ENCODE results near the gene ZCWPW2.

Gene ZCWPW2, protein sequence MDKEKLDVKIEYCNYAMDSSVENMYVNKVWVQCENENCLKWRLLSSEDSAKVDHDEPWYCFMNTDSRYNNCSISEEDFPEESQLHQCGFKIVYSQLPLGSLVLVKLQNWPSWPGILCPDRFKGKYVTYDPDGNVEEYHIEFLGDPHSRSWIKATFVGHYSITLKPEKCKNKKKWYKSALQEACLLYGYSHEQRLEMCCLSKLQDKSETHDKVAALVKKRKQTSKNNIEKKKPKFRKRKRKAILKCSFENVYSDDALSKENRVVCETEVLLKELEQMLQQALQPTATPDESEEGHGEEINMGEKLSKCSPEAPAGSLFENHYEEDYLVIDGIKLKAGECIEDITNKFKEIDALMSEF

DNA sequence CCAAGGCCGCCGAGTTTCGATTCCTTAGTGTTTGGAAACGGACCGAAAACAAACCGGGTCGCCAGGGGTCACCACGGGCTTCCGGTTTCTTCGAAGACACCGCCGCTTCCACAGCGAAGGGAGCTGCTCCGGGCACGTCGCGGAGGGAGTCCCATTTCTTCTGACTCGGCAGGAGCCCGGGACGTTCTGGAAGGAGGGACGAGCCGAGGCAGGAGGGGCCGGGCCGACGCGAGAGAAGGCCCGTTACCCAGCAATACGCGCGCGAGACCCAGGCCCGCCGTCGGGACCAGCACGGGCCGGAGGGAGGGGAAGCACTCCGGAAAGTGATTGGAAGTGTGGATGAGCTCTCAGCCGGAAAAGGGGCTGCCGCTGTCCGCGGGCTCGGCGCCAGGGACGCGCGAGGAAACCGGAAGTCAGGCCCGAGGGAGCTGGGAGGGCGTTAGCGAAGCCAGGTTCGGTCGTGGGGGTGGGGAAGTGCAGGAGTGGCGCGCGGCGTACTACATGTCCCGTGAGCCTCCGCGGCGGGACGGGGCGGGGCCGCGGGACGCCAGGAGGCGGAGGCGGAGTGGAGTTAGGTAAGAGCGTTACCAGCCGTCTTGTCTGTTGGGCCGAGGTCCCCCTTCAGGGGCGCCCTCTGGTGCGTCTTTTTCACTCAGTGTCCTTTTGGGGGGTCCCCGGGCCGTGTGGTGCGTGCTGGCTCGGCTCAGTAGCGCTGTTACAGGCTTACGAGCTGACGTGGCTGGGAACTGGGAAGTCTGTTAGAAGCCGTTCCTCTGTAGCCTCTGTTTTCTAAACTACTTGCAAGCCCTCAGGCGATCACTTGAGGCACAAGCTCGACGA is at the start of gene ZCWPW2, which contains the start of gene AZI2:
Gene ZCWPW2, plus strand, starts transcription at position 93 of the 840 bp plus-strand sequence. CDS start 64,348 bp downstream, outside the sequence.
Gene AZI2, minus strand, starts transcription at position 196 of the 840 bp plus-strand sequence. CDS start 8,207 bp downstream, outside the sequence.
- peak; percentile 64 for TF ChIP-seq POLR2A (IDR thresholded peaks at IDR 0.05; ENCODE audit: extremely low read depth, insufficient read length)
- TF ChIP-seq, protein P1, sequence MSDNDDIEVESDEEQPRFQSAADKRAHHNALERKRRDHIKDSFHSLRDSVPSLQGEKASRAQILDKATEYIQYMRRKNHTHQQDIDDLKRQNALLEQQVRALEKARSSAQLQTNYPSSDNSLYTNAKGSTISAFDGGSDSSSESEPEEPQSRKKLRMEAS (IDR thresholded peaks at IDR 0.05; ENCODE audit: low read depth, low read length) = peak; percentile 23
- TF ChIP-seq, protein P2, sequence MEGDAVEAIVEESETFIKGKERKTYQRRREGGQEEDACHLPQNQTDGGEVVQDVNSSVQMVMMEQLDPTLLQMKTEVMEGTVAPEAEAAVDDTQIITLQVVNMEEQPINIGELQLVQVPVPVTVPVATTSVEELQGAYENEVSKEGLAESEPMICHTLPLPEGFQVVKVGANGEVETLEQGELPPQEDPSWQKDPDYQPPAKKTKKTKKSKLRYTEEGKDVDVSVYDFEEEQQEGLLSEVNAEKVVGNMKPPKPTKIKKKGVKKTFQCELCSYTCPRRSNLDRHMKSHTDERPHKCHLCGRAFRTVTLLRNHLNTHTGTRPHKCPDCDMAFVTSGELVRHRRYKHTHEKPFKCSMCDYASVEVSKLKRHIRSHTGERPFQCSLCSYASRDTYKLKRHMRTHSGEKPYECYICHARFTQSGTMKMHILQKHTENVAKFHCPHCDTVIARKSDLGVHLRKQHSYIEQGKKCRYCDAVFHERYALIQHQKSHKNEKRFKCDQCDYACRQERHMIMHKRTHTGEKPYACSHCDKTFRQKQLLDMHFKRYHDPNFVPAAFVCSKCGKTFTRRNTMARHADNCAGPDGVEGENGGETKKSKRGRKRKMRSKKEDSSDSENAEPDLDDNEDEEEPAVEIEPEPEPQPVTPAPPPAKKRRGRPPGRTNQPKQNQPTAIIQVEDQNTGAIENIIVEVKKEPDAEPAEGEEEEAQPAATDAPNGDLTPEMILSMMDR (IDR thresholded peaks at IDR 0.05; ENCODE audit: low read depth, low read length) = peak; percentile 9
- TF ChIP-seq MYC (IDR thresholded peaks at IDR 0.05; ENCODE audit: low read depth, low read length) = peak; percentile 72
- peak; percentile 96 for DNase-seq (ENCODE audit: low read depth)
- H3K4me3 ChIP-seq (ENCODE audit: low read depth, low read length) = peak within 1 kb of the TSS; percentile 81

DNA sequence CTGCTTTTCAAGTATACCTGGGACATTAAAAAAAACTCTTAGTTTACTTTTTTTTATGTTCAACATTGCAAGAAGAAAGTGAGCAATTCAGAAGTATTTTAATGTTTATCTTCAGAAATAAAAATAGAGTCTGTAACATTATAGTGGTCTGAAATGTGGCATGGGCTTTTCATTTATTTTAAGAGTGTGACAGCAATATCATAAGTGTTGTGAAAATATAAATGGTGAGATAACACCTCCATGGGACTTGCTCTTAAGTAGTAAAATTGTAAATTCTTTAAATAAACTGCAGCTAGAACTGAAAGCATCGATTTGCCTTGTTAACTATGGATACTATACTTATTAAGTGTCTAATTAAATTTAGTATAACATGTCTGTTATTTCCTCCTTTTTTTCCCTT is 48.8 kb upstream of the ZCWPW2 start:
- no peak for TF ChIP-seq MYC (IDR thresholded peaks at IDR 0.05; ENCODE audit: low read depth, low read length)
- no peak for TF ChIP-seq POLR2A (IDR thresholded peaks at IDR 0.05; ENCODE audit: extremely low read depth, insufficient read length)
- TF ChIP-seq, protein P1 (IDR thresholded peaks at IDR 0.05; ENCODE audit: low read depth, low read length) = no peak
- TF ChIP-seq, protein P2 (IDR thresholded peaks at IDR 0.05; ENCODE audit: low read depth, low read length) = no peak
- no peak for DNase-seq (ENCODE audit: low read depth)
- H3K4me3 ChIP-seq (ENCODE audit: low read depth, low read length) = no peak overlapping the region

DNA sequence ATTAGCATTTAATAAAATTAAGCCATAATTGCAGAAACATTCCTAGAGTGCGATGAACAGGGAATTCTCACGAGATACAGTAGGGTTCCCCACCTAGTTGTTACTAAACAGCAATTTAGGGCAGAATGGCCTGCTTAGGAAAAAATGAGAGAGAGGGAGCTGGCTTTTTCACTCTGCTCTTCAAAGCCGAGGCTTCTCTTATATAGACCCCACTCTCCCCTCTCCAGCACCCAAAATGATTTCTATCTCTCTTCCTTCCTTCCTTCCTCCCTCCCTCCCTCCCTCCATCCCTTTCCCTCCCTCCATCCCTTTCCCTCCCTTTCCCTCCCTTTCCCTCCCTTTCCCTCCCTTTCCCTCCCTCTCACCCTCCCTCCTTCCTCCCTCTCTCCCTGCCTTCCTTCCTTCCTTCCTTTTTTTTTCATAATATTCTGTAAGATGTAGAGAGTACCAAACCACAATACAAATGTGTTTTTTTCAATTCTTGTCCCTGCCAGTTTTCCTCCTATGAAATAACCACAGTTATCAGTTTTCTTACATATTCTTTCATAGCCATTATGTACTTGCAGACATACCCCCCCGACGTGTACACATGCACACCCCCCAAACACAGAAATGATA is 48.1 kb upstream of the ZCWPW2 start:
- no peak for DNase-seq (ENCODE audit: low read depth)
- H3K4me3 ChIP-seq (ENCODE audit: low read depth, low read length) = no peak overlapping the region
- TF ChIP-seq, protein P1 (IDR thresholded peaks at IDR 0.05; ENCODE audit: low read depth, low read length) = no peak
- TF ChIP-seq MYC (IDR thresholded peaks at IDR 0.05; ENCODE audit: low read depth, low read length) (no peak), POLR2A (IDR thresholded peaks at IDR 0.05; ENCODE audit: extremely low read depth, insufficient read length) (no peak)

DNA sequence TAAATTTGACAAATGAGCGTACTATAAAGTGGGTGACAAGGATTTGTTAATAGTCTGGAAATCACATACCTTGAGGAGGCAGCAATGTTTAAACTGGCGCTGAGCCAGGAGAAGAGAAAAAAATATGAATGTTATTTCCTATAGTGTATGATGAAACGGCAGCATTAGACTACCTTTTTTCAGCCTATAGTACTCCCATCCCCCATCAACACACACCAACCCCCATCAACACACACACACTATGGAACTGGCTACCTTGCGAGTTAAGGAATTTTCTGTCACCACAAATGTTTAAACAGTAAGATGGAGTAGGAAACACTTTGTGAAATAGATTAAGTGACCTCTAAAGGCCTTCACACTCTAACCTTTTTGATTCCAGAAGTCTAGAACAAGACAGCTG is 46.8 kb upstream of the ZCWPW2 start:
- TF ChIP-seq, protein P2 (IDR thresholded peaks at IDR 0.05; ENCODE audit: low read depth, low read length) = no peak
- TF ChIP-seq, protein P1 (IDR thresholded peaks at IDR 0.05; ENCODE audit: low read depth, low read length) = no peak
- no peak for TF ChIP-seq POLR2A (IDR thresholded peaks at IDR 0.05; ENCODE audit: extremely low read depth, insufficient read length)
- TF ChIP-seq MYC (IDR thresholded peaks at IDR 0.05; ENCODE audit: low read depth, low read length) = no peak
- DNase-seq (ENCODE audit: low read depth) = no peak
- no peak overlapping the region for H3K4me3 ChIP-seq (ENCODE audit: low read depth, low read length)

DNA sequence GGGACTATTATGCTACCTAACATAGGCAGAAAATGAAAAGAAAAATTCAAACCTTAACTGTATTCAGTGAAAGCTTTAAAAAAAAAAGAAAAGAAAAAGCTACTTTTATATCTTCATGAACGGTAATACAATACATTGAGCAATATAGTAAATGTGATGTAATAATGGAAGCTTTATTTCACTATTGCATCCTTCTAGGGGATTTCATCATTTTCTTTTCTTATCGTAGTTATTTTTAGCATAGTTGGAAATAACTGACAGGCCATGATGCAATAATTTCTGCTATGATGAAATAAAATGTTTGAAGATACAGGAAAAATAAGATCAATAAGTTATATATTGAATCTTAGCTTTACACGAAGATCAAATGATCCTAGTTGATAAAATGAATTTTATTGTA is 40.3 kb upstream of the ZCWPW2 start:
- H3K4me3 ChIP-seq (ENCODE audit: low read depth, low read length) = no peak overlapping the region
- DNase-seq (ENCODE audit: low read depth) = peak; percentile 52
- TF ChIP-seq, protein P1 (IDR thresholded peaks at IDR 0.05; ENCODE audit: low read depth, low read length) = no peak
- TF ChIP-seq, protein P2 (IDR thresholded peaks at IDR 0.05; ENCODE audit: low read depth, low read length) = no peak
- TF ChIP-seq MYC (IDR thresholded peaks at IDR 0.05; ENCODE audit: low read depth, low read length) (no peak), POLR2A (IDR thresholded peaks at IDR 0.05; ENCODE audit: extremely low read depth, insufficient read length) (no peak)

Data from NB4 (cell line).